Measurements from ENCODE around the gene PLXNA1.

PLXNA1 gene

DNA sequence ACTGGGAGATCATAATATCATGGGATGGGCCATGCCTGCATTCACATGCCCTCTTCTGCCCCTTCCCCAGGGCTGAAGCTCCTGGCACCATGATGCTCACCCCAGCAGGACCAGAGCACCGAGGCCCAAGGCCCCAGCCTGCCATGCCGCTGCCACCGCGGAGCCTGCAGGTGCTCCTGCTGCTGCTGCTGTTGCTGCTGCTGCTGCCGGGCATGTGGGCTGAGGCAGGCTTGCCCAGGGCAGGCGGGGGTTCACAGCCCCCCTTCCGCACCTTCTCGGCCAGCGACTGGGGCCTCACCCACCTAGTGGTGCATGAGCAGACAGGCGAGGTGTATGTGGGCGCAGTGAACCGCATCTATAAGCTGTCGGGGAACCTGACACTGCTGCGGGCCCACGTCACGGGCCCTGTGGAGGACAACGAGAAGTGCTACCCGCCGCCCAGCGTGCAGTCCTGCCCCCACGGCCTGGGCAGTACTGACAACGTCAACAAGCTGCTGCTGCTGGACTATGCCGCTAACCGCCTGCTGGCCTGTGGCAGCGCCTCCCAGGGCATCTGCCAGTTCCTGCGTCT is 5.6 kb downstream of the PLXNA1 start:
- DNase-seq = no peak

DNA sequence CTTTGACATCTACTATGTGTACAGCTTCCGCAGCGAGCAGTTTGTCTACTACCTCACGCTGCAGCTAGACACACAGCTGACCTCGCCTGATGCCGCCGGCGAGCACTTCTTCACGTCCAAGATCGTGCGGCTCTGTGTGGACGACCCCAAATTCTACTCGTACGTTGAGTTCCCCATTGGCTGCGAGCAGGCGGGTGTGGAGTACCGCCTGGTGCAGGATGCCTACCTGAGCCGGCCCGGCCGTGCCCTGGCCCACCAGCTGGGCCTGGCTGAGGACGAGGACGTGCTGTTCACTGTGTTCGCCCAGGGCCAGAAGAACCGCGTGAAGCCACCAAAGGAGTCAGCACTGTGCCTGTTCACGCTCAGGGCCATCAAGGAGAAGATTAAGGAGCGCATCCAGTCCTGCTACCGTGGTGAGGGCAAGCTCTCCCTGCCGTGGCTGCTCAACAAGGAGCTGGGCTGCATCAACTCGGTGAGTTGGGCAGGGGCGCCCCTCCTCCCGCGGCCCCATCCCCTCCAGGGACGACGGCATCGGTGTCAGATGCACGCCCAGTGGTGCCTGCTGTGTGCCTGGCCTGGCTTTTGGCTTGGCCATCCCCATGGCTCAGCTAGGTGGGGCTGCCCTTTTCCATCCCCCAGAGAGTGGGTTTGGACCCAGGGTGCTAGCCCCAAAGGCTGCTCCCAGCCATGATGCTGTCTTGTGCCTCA is 6.6 kb downstream of the PLXNA1 start:
- no peak for DNase-seq

GRCh38 chr3:126990024-126990700 is 7.2 kb downstream of the PLXNA1 start:
- DNase-seq = no peak

DNA sequence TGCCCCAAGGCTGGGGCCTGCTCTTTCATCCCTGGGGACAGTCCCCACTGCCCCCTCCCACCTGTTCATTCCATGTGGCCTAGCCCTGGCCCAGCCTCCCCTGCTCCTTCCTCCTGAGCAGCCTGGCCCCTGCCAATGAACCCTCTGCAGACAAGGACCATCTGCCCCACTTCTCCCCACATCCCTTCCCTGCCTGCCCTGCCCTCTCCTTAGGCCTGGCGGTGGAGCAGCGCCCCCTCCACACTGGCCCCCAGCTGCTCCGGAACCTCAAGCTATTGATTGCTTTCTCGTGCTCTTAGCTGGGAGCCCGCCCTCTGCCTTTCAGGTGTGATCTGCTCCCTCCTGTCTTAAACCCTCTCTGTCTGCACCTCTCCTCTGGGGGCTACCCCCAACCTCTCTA is 8.0 kb downstream of the PLXNA1 start:
- no peak for DNase-seq

DNA sequence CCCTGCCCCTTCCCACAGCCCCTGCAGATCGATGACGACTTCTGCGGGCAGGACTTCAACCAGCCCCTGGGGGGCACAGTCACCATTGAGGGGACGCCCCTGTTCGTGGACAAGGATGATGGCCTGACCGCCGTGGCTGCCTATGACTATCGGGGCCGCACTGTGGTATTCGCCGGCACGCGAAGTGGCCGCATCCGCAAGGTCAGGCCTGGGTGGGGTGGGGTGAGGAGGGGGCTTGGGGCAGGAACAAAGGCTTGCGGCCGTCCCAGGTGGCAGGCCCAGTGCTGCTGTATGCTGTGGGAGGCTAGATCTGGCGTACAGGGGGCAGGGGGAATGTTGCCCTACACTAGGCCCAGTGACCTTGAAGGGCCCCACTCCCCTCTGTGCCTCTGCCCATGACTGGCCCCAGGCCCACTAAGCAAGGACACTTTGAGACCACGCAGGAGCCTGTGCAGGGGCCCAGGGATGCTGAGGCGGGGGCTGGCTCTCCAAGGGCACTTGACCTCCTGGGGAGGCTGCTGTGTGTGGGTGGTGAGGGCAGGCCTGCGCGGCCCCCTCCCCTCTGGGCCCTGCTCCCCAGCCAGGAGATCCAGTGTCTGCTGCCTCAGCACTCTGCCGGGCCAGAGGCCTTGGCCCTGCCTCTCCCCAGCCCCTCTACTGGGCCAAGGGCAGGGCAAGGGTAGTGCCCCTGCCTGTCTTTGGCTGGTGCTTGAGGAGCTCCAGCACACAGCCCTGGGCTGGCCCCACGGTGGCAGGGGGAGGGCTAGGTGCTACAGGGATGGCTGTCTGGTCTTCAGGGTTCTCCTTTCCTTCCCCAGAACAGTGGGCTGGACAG is 8.7 kb downstream of the PLXNA1 start:
- no peak for DNase-seq

- no peak for DNase-seq
Measured at GRCh38 chr3:126992216-126992615, 9.3 kb downstream of the PLXNA1 start.

- DNase-seq = no peak
Measured at GRCh38 chr3:126992776-126993175, 9.9 kb downstream of the PLXNA1 start.

DNA sequence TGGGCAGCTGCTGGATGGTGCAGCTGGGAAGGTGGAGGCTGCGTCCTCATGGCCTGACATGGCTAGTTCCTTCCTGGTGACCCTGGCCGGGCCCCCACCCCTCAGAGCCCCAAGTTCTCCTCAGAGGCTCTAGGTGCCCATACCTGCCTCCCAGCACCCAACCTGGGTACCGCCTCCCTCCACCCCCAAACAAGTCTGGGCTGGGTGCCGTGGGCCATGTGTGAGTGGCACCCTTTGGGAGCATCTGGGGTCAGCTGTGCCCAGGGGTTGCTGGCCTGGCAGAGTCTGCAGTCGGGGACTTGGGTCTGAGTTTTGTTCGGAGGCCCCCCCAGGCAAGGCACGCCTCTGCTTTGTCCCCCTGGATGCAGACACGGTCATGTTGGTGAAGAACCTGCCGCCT is 10.5 kb downstream of the PLXNA1 start:
- DNase-seq = no peak

GRCh38 chr3:126994661-126995245 is 11.8 kb downstream of the PLXNA1 start:
- no peak for DNase-seq

GRCh38 chr3:126995254-126995780 is 12.4 kb downstream of the PLXNA1 start:
- no peak for DNase-seq

- DNase-seq = no peak
Measured at GRCh38 chr3:126995926-126996512, 13.1 kb downstream of the PLXNA1 start.

DNA sequence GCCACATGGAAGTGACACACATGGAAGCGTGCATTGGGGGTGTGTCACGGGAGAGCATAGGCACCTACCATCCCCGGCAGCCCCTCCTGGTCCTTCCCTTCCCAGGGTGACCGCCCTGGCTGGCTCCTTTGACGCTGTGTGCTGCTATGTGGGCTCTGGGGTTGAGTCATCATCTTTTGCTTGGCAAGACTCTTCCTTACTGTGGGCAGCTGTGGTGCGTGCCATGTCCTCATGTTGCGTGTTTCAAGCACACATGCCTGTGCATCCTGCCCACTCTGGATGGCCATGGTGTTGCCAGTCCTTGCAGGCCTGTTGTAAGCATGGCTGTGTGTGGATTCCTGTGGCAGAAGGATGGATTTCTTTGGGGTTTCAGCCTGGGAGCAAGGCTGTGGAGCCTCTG is 14.0 kb downstream of the PLXNA1 start:
- DNase-seq = no peak

GRCh38 chr3:126997455-126998038 is 14.6 kb downstream of the PLXNA1 start:
- no peak for DNase-seq

DNA sequence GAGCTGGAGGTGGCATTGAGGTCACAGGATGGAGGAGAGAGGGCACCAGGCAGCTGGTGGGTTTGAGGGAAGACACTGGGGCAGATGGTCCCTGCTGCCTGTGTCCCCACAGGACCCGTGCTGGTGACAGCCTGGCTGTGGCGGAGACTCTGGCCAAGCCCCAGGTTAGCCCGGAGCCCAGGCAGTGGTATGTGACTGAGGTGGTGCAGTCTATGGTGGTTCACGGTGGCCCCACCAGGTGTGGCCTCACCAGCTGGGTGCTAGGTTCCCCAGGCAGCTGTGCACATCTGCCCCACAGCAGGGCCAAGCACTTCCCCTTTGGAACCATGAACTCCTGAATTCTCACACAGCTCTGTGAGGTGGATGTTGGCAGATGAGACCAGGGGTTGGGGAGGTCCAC is 15.4 kb downstream of the PLXNA1 start:
- DNase-seq = no peak

- no peak for DNase-seq
Measured at GRCh38 chr3:126998728-126999127, 15.8 kb downstream of the PLXNA1 start.

GRCh38 chr3:126999383-126999782 is 16.5 kb downstream of the PLXNA1 start:
- no peak for DNase-seq

GRCh38 chr3:127000119-127000518 is 17.2 kb downstream of the PLXNA1 start:
- DNase-seq = no peak

GRCh38 chr3:127000761-127001160 is 17.8 kb downstream of the PLXNA1 start:
- DNase-seq = no peak

GRCh38 chr3:127001486-127002194 is 18.7 kb downstream of the PLXNA1 start:
- no peak for DNase-seq

DNA sequence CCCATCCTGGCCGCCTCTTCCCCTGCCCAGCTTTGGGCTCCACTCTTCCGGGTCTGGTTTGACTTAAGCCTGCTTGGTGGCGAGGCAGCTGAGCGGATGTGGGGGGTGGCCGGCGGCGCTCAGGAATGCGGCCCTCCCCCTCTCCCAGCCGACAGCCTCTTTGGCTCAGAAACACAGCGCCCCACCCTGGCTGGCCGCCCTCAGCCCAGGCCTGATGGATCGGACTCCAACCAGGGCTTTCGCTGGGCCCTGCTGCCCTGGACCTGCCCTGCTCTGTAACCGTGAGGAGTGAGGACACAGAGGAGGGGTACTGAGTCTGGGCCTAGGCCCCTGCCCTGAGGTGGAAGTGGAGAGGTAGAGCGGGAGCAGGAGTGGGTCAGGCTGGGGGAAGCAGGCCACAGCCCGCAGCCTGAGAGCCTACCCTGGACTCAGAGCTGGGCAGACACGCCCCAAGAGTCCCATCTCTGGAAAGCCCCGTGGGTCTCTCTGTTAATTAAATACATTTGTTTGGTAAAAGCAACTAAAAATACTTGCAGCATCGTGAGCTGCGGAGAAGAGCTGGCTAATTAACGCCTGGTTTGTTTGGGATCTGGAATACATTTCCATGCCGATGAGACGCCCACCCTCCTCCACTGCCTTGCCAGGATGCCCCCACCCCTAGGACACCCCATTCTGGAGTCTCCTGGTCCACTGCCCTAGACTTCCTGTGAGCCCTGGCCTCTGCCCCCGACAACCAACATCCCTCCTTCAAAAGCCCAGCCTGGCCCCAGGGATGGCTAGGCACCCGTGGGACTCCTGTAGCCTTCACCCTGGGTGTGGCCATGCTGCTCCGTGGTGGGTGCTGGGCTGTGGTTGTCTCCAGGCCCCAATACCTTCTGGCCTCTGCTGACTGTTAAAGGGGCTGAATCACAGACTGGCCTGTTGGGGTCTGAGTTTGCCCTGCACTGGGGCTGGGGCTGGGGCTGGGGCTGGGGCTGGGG is 19.6 kb downstream of the PLXNA1 start:
- DNase-seq = no peak

Data from stimulated activated CD8-positive, alpha-beta memory T cell treated with anti-CD3 and anti-CD28 coated beads, Interleukin-4, amount 100 ng/mL, for 48 hours (primary cell).